Middle frontal gyrus (tissue), 1 donor: ENCODE data around the gene AK1.

ENCODE experiments used
- DNase-seq: peaks from one replicate; pipeline ENCODE4 v3.0.0-alpha.2; 2015; ENCODE audit warnings: low spot score; ENCODE audit errors: extremely low spot score

Gene AK1

GRCh38 chr9:127822108-127822507 is 55.4 kb downstream of the AK1 start:
- no peak for DNase-seq

GRCh38 chr9:127818574-127818973 is 58.9 kb downstream of the AK1 start:
- no peak for DNase-seq

GRCh38 chr9:127817881-127818434 is 59.5 kb downstream of the AK1 start:
- no peak for DNase-seq

- DNase-seq = no peak
Measured at GRCh38 chr9:127816728-127817127, 60.7 kb downstream of the AK1 start.
